Neural progenitor cell (in vitro differentiated cells): ENCODE results near the gene HEATR5A. TPM values are rescaled to one million over a fixed set of nuclear protein-coding genes. Genes with fewer than 3 reads are reported as not detected.

ENCODE experiments used
- DNase-seq: peaks from one replicate; pipeline ENCODE4 v3.0.0-alpha.2; 2016; ENCODE audit warnings: low spot score
- H2AFZ ChIP-seq: fragments of 200-600 bp; sonication (generic); replicated peaks from 2 replicates; pipeline ENCODE4 v1.6.1; 2016; ENCODE audit warnings: antibody characterized with exemption
- H3F3A ChIP-seq: fragments of 200-600 bp; sonication (generic); 2 replicates; pipeline ENCODE4 v1.6.1; 2016; ENCODE audit warnings: antibody characterized with exemption, low read depth
- H3K27ac ChIP-seq: fragments of 200-600 bp; sonication (generic); 2 replicates; pipeline ENCODE4 v1.5.1; 2016; ENCODE audit warnings: mild to moderate bottlenecking
- H3K27me3 ChIP-seq: fragments of 200-600 bp; sonication (generic); 2 replicates; pipeline ENCODE4 v1.6.1; 2016; ENCODE audit warnings: mild to moderate bottlenecking, moderate library complexity
- H3K36me3 ChIP-seq: fragments of 200-600 bp; sonication (generic); 2 replicates; pipeline ENCODE4 v1.5.1; 2016
- H3K4me1 ChIP-seq: fragments of 200-600 bp; sonication (generic); 2 replicates; pipeline ENCODE4 v1.6.1; 2016; ENCODE audit warnings: mixed run types
- H3K4me2 ChIP-seq: fragments of 200-600 bp; sonication (generic); 2 replicates; pipeline ENCODE4 v1.6.1; 2016
- H3K4me3 ChIP-seq: fragments of 200-600 bp; sonication (generic); 2 replicates; pipeline ENCODE4 v1.5.1; 2016
- H3K79me2 ChIP-seq: fragments of 200-600 bp; sonication (generic); 2 replicates; pipeline ENCODE4 v1.6.1; 2016; ENCODE audit warnings: low read depth
- H3K9ac ChIP-seq: fragments of 200-600 bp; sonication (generic); 2 replicates; pipeline ENCODE4 v1.6.1; 2016
- H3K9me3 ChIP-seq: fragments of 200-600 bp; sonication (generic); 2 replicates; pipeline ENCODE4 v1.5.1; 2016; ENCODE audit warnings: low read depth
- H4K20me1 ChIP-seq: fragments of 200-600 bp; sonication (generic); 2 replicates; pipeline ENCODE4 v1.6.1; 2016; ENCODE audit warnings: low read depth
- H3K27ac Mint-ChIP-seq: 3 replicates; pipeline ENCODE4 v1.8.0; 2021; ENCODE audit warnings: mixed read lengths
- H3K27me3 Mint-ChIP-seq: 2 replicates; pipeline ENCODE4 v1.8.0; 2022; ENCODE audit warnings: low read depth, mild to moderate bottlenecking, inconsistent platforms, moderate library complexity, mixed read lengths; ENCODE audit not compliant: insufficient read depth
- H3K36me3 Mint-ChIP-seq: 3 replicates; pipeline ENCODE4 v1.8.0; 2021; ENCODE audit warnings: mixed read lengths
- H3K4me1 Mint-ChIP-seq: 3 replicates; pipeline ENCODE4 v1.8.0; 2021; ENCODE audit warnings: mixed read lengths
- H3K4me3 Mint-ChIP-seq: 3 replicates; pipeline ENCODE4 v1.8.0; 2021; ENCODE audit warnings: mild to moderate bottlenecking, moderate library complexity, mixed read lengths
- H3K9me3 Mint-ChIP-seq: 3 replicates; pipeline ENCODE4 v1.8.0; 2020; ENCODE audit warnings: mixed read lengths
- EZH2 ChIP-seq: fragments of 200-600 bp; sonication (generic); IDR thresholded peaks from 2 replicates; pipeline ENCODE4 v1.6.1; 2017; ENCODE audit warnings: antibody characterized with exemption, mild to moderate bottlenecking, moderate library complexity
- EZH2phosphoT487 ChIP-seq: fragments of 200-600 bp; sonication (generic); IDR thresholded peaks from 2 replicates; pipeline ENCODE4 v1.6.1; 2017; ENCODE audit warnings: antibody characterized with exemption
- total RNA-seq: library from RNA; depleted of rRNA; stranded (reverse); fragments of >200 nt; gene quantifications from 2 replicates; pipeline ENCODE4 v1.2.3, GENCODE V29; 2015; ENCODE audit warnings: low replicate concordance
- TF ChIP-seq, protein P1 (sequence below): fragments of 200-600 bp; sonication (generic); IDR thresholded peaks from 2 replicates; pipeline ENCODE4 v1.5.1; 2017; ENCODE audit warnings: antibody characterized with exemption, mild to moderate bottlenecking

Gene HEATR5A
- total RNA-seq, 1 donor from 2014 or later, result 34.7 TPM

- H3K79me2 ChIP-seq, result no peaks in the 10 kb centered on the region
- H3F3A ChIP-seq, result no peaks in the 10 kb centered on the region
- H4K20me1 ChIP-seq, result no peaks in the 10 kb centered on the region
- no peak for DNase-seq
- Mint-ChIP-seq H3K4me1 (no peaks in the 10 kb centered on the region), H3K36me3 (peaks cover 3% of the 10 kb centered on the region), H3K27ac (peak overlapping the region; percentile 73), H3K27me3 (no peaks in the 10 kb centered on the region), H3K4me3 (no peak overlapping the region), H3K9me3 (peaks cover 3% of the 10 kb centered on the region)
- H3K27me3 ChIP-seq, result no peaks in the 10 kb centered on the region
- H3K4me2 ChIP-seq, result no peak overlapping the region
- H3K4me1 ChIP-seq, result no peaks in the 10 kb centered on the region
- H3K36me3 ChIP-seq, result no peaks in the 10 kb centered on the region
- H3K27ac ChIP-seq, result no peak overlapping the region
- no peak overlapping the region for H3K9ac ChIP-seq
- peak overlapping the region; percentile 15 for H2AFZ ChIP-seq
- H3K4me3 ChIP-seq, result no peak overlapping the region
- H3K9me3 ChIP-seq, result no peaks in the 10 kb centered on the region
- no peak for TF ChIP-seq EZH2phosphoT487
- TF ChIP-seq, protein P1, sequence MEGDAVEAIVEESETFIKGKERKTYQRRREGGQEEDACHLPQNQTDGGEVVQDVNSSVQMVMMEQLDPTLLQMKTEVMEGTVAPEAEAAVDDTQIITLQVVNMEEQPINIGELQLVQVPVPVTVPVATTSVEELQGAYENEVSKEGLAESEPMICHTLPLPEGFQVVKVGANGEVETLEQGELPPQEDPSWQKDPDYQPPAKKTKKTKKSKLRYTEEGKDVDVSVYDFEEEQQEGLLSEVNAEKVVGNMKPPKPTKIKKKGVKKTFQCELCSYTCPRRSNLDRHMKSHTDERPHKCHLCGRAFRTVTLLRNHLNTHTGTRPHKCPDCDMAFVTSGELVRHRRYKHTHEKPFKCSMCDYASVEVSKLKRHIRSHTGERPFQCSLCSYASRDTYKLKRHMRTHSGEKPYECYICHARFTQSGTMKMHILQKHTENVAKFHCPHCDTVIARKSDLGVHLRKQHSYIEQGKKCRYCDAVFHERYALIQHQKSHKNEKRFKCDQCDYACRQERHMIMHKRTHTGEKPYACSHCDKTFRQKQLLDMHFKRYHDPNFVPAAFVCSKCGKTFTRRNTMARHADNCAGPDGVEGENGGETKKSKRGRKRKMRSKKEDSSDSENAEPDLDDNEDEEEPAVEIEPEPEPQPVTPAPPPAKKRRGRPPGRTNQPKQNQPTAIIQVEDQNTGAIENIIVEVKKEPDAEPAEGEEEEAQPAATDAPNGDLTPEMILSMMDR, result no peak
- TF ChIP-seq EZH2, result no peak
These were observed 5.6 kb upstream of the HEATR5A start for GRCh38 chr14:31425905-31426304.

DNA sequence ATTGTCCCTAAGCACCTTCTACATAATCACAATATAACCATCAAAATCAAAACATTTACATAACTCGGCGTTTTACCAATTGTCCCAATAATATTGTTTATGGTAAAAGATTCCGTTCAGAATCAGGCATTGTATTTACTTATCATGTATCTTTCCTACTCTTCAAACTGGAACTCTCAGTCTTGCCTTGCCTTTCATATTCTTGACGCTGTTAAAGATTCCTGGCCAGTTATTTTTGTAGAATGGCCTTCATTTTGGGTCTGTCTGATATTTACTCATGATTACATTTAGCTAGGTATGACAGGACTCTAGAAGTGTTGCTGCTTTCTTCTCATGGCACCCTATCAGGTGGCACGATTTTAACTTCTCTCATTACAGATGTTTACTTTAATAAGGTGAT lies 850 bp upstream of the HEATR5A start:
- TF ChIP-seq EZH2phosphoT487 (no peak), EZH2 (no peak)
- TF ChIP-seq, protein P1, result no peak
- H3K36me3 Mint-ChIP-seq, result no peaks in the 10 kb centered on the region
- Histone ChIP-seq H3K9ac (no peak overlapping the region), H3K27ac (no peak overlapping the region), H3F3A (peaks cover 22% of the 10 kb centered on the region), H3K27me3 (no peaks in the 10 kb centered on the region), H3K4me3 (no peak overlapping the region), H2AFZ (peak overlapping the region; percentile 90), H3K79me2 (peaks cover 32% of the 10 kb centered on the region), H4K20me1 (no peaks in the 10 kb centered on the region), H3K4me1 (peaks cover 13% of the 10 kb centered on the region), H3K36me3 (no peaks in the 10 kb centered on the region), H3K4me2 (peak overlapping the region; percentile 71), H3K9me3 (no peaks in the 10 kb centered on the region)
- H3K27me3 Mint-ChIP-seq, result peaks cover 2% of the 10 kb centered on the region
- DNase-seq, result no peak
- no peaks in the 10 kb centered on the region for H3K9me3 Mint-ChIP-seq
- H3K27ac Mint-ChIP-seq, result no peak overlapping the region
- peak overlapping the region; percentile 97 for H3K4me3 Mint-ChIP-seq
- H3K4me1 Mint-ChIP-seq, result peaks cover 13% of the 10 kb centered on the region

DNA sequence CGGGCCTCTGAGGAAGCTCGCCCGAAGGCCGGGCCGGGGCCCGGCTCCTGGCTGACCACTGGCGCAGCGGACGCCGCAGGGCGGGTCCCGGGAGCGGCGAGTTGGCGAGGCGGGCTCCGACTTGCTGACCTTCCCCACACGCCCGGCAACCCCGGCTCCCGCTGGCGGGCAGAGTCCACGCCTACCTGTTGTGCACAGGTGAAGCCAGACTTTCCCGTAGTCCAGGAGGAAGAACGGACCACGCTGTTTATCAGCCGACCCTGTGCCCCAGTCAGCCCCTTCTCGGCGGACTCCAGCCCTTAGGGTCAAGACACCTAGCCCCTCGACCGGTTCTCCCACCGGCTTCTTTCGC lies 407 bp downstream of the HEATR5A start:
- Histone ChIP-seq H3F3A (peaks cover 22% of the 10 kb centered on the region), H4K20me1 (no peaks in the 10 kb centered on the region), H3K27ac (peak overlapping the region; percentile 67), H3K36me3 (no peaks in the 10 kb centered on the region), H3K4me2 (peak overlapping the region; percentile 88), H3K9me3 (no peaks in the 10 kb centered on the region), H3K27me3 (no peaks in the 10 kb centered on the region), H3K4me1 (peaks cover 13% of the 10 kb centered on the region), H2AFZ (peak overlapping the region; percentile 85), H3K79me2 (peaks cover 43% of the 10 kb centered on the region), H3K9ac (peak overlapping the region; percentile 53), H3K4me3 (peak overlapping the region; percentile 90)
- Mint-ChIP-seq H3K4me1 (peaks cover 13% of the 10 kb centered on the region), H3K4me3 (peak overlapping the region; percentile 97), H3K27me3 (peaks cover 2% of the 10 kb centered on the region), H3K27ac (no peak overlapping the region), H3K9me3 (no peaks in the 10 kb centered on the region), H3K36me3 (no peaks in the 10 kb centered on the region)
- peak; percentile 86 for DNase-seq
- TF ChIP-seq, protein P1, result no peak
- TF ChIP-seq EZH2phosphoT487 (no peak), EZH2 (no peak)
